ENCODE measurements around the gene TMPRSS3. TPM values are rescaled to one million over a fixed set of nuclear protein-coding genes. Genes with fewer than 3 reads are reported as not detected.

Gene TMPRSS3
- total and polyA plus RNA-seq, 8 donors: 3.1 to 11.6 (median 7.9) TPM

DNA sequence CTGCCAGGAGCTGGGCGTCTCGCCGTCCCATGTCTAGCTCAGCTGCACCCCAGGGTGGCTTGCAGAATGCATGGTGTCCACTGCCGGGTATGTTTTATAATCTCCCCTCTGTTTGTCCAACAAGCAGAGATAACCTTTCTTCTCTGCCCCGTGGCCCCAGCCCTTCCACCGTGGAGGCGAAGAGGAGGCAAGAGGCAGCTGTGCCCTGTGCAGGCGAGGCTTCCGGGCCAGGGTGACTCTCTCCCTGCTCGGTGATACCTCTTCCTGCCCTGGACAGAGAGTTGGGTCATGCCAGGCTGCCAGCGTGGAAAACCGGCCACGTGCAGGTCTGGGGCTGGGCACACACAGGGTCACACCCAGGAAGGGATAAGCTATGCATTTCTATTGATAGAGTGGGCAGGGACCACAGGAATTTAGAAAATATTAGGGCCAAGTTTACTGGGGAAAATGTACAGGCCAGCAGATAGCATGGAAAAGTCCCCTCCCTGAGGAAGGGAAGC is 44.9 kb downstream of the TMPRSS3 start, which contains the start of gene TFF2:
Gene TFF2 (minus strand): TSS at position 68 of the 500 bp plus-strand sequence. CDS start 37 bp downstream, at position 31.
- H3K9me3 ChIP-seq: no peaks in the 10 kb centered on the region
- H3K27me3 ChIP-seq: no peaks in the 10 kb centered on the region
- TF ChIP-seq CTCF (IDR thresholded peaks at IDR 0.05): no peak
- intact Hi-C loops (cut with DNase I): no loop called here
- no peak for FAIRE-seq
- H3K36me3 ChIP-seq: no peaks in the 10 kb centered on the region
- no peak within 1 kb of the TSS for H3K27ac ChIP-seq
- DNase-seq: no peak
- H3K4me1 ChIP-seq: no peaks in the 10 kb centered on the region
- ATAC-seq: peak in 1 of 4 donors; percentile 64
- 61 to 64% methylated on average over 13 of the region's 13 CpGs for WGBS, 2 donors
- no peak within 1 kb of the TSS for H3K4me3 ChIP-seq

GRCh38 chr21:42350318-42350910 is 45.4 kb downstream of the TMPRSS3 start:
- ATAC-seq (no peak), DNase-seq (no peak), FAIRE-seq (no peak)
- no peak overlapping the region for H3K4me3 ChIP-seq
- 76 to 82% methylated on average over 11 of the region's 11 CpGs for WGBS, 2 donors
- no peaks in the 10 kb centered on the region for H3K36me3 ChIP-seq
- H3K27ac ChIP-seq: no peak overlapping the region
- H3K4me1 ChIP-seq: no peaks in the 10 kb centered on the region
- no peak for TF ChIP-seq CTCF (IDR thresholded peaks at IDR 0.05)
- H3K9me3 ChIP-seq: no peaks in the 10 kb centered on the region
- H3K27me3 ChIP-seq: no peaks in the 10 kb centered on the region
- intact Hi-C loops (cut with DNase I): no loop called here

- Histone ChIP-seq H3K27ac (no peak overlapping the region), H3K4me1 (no peaks in the 10 kb centered on the region), H3K27me3 (no peaks in the 10 kb centered on the region), H3K36me3 (no peaks in the 10 kb centered on the region), H3K4me3 (no peak overlapping the region), H3K9me3 (no peaks in the 10 kb centered on the region)
- DNase-seq (no peak), ATAC-seq (no peak), FAIRE-seq (no peak)
- intact Hi-C loops (cut with DNase I): no loop called here
- 80 to 83% methylated on average over 14 of the region's 14 CpGs for WGBS, 2 donors
- TF ChIP-seq CTCF (IDR thresholded peaks at IDR 0.05): no peak
Observed at GRCh38 chr21:42349420-42350317, 46.2 kb downstream of the TMPRSS3 start.

GRCh38 chr21:42348762-42349161 is 47.1 kb downstream of the TMPRSS3 start:
- H3K27me3 ChIP-seq: no peaks in the 10 kb centered on the region
- intact Hi-C loops (cut with DNase I): no loop called here
- no peak for TF ChIP-seq CTCF (IDR thresholded peaks at IDR 0.05)
- 98 to 100% methylated on average over 2 of the region's 2 CpGs for WGBS, 2 donors
- no peaks in the 10 kb centered on the region for H3K36me3 ChIP-seq
- H3K9me3 ChIP-seq: no peaks in the 10 kb centered on the region
- H3K4me3 ChIP-seq: no peak overlapping the region
- ATAC-seq (no peak), FAIRE-seq (no peak), DNase-seq (no peak)
- H3K4me1 ChIP-seq: no peaks in the 10 kb centered on the region
- H3K27ac ChIP-seq: no peak overlapping the region
